Measurements from ENCODE around the gene GNL2. TPM values are rescaled to one million over a fixed set of nuclear protein-coding genes. Genes with fewer than 3 reads are reported as not detected.

The GNL2 gene
- polyA plus RNA-seq, 1 experiment, result 43.6 TPM

- ChIA-PET POLR2A (no interaction called here), CTCF (interaction anchor here (0.6 to 11.7 kb wide), 20 partner anchors 9 to 1232 kb away, joined by 3 to 214 read pairs (median 4); a partner anchor contains a TSS)
- H3K36me3 ChIP-seq (ENCODE audit: control insufficient read depth, insufficient read depth, low read length), result no peaks in the 10 kb centered on the region
- DNase-seq (ENCODE audit: low read depth), result no peak
- H3K4me3 ChIP-seq (ENCODE audit: low read depth, low read length), result no peak overlapping the region
- H3K27me3 ChIP-seq (ENCODE audit: control insufficient read depth, insufficient read depth, low read length), result peaks cover 4% of the 10 kb centered on the region
- peak; percentile 77 for TF ChIP-seq CTCF (IDR thresholded peaks at IDR 0.05; ENCODE audit: insufficient read depth, low read depth, low read length)
These were observed 7.3 kb upstream of the GNL2 start for GRCh38 chr1:37602750-37603694.

DNA sequence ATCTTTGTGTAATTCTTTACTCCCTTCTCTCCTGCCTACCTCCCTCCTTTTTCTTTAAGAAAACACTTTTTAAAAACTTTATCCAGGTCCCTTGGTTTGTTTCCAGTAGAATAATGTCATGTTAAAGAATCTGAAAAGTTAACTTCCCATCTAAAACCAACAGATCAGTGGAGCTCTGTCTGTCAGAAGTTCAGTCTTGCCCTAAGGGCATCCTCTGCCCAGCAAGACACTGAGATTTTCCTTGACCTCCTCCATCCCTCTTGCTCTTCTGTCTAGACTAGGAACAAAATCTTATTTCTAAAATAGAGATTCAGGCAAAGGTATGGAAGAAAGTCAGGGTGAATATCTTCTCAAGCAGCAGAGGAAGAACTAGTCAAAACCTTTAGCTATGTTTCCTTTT is 5.7 kb upstream of the GNL2 start:
- H3K4me3 ChIP-seq (ENCODE audit: low read depth, low read length), result no peak overlapping the region
- CTCF ChIA-PET, result interaction anchor here (1.2 to 11.7 kb wide), 4 partner anchors 81 to 259 kb away, joined by 3 to 214 read pairs (median 4); partner anchors contain the start of gene MTF1
- no peak for TF ChIP-seq CTCF (IDR thresholded peaks at IDR 0.05; ENCODE audit: insufficient read depth, low read depth, low read length)
- no peaks in the 10 kb centered on the region for H3K36me3 ChIP-seq (ENCODE audit: control insufficient read depth, insufficient read depth, low read length)
- no peak for DNase-seq (ENCODE audit: low read depth)
- POLR2A ChIA-PET, result no interaction called here
- peaks cover 4% of the 10 kb centered on the region for H3K27me3 ChIP-seq (ENCODE audit: control insufficient read depth, insufficient read depth, low read length)

DNA sequence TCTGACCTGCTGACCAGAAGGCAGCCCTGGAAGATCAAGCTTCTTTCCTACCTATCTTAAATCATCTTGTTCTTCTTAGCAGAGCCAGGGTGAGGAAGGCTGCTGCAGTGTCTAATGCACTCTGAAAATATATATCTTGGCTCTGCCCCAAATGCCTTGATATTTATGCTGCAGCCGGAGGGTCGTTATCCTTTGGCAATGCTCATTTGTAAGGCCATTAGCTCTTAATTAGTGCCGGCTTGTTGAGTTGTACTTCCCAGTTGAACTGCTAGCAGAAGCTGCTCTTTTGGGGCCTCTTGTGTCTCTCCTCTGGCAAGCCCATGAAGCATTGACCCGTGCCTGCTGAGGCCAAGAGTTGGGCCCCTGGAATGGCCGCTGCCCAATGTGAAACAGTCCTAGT is 4.2 kb upstream of the GNL2 start:
- no peak for DNase-seq (ENCODE audit: low read depth)
- H3K36me3 ChIP-seq (ENCODE audit: control insufficient read depth, insufficient read depth, low read length), result no peaks in the 10 kb centered on the region
- H3K27me3 ChIP-seq (ENCODE audit: control insufficient read depth, insufficient read depth, low read length), result peaks cover 2% of the 10 kb centered on the region
- no peak overlapping the region for H3K4me3 ChIP-seq (ENCODE audit: low read depth, low read length)
- ChIA-PET CTCF (interaction anchor here (1.3 to 11.7 kb wide), 3 partner anchors 83 to 260 kb away, joined by 3 to 214 read pairs (median 4); partner anchors contain the start of gene MTF1), POLR2A (no interaction called here)
- TF ChIP-seq CTCF (IDR thresholded peaks at IDR 0.05; ENCODE audit: insufficient read depth, low read depth, low read length), result no peak

GRCh38 chr1:37596182-37596667 is 488 bp upstream of the GNL2 start:
- CTCF ChIA-PET, result interaction anchor here (1.8 kb wide), 1 partner anchor 86 kb away, joined by 6 read pairs; no protein-coding TSS in a partner anchor
- no peaks in the 10 kb centered on the region for H3K27me3 ChIP-seq (ENCODE audit: control insufficient read depth, insufficient read depth, low read length)
- H3K36me3 ChIP-seq (ENCODE audit: control insufficient read depth, insufficient read depth, low read length), result peaks cover 4% of the 10 kb centered on the region
- TF ChIP-seq CTCF (IDR thresholded peaks at IDR 0.05; ENCODE audit: insufficient read depth, low read depth, low read length), result no peak
- H3K4me3 ChIP-seq (ENCODE audit: low read depth, low read length), result peak overlapping the region; percentile 69
- POLR2A ChIA-PET, result interaction anchor here (0.5 kb wide), 2 partner anchors 28 to 80 kb away, joined by 3 to 8 read pairs; no protein-coding TSS in a partner anchor
- DNase-seq (ENCODE audit: low read depth), result no peak

- Histone ChIP-seq H3K4me3 (ENCODE audit: low read depth, low read length) (no peak overlapping the region), H3K27me3 (ENCODE audit: control insufficient read depth, insufficient read depth, low read length) (no peaks in the 10 kb centered on the region), H3K36me3 (ENCODE audit: control insufficient read depth, insufficient read depth, low read length) (peaks cover 7% of the 10 kb centered on the region)
- CTCF ChIA-PET, result interaction anchor here (0.7 to 1.4 kb wide), 4 partner anchors 9 to 266 kb away, joined by 3 to 4 read pairs (median 3); no protein-coding TSS in a partner anchor
- POLR2A ChIA-PET, result no interaction called here
- no peak for DNase-seq (ENCODE audit: low read depth)
- no peak for TF ChIP-seq CTCF (IDR thresholded peaks at IDR 0.05; ENCODE audit: insufficient read depth, low read depth, low read length)
These were observed 2.0 kb downstream of the GNL2 start for GRCh38 chr1:37593726-37594125.
